Activated naive CD4-positive, alpha-beta T cell treated with anti-CD3 and anti-CD28 coated beads, Interleukin-2, amount 50 U/mL, for 24 hours (primary cell): ENCODE measurements around the gene NPIPB2.

ENCODE experiments used
- H3K27ac Mint-ChIP-seq: one replicate; pipeline ENCODE4 v1.8.0; 2021; ENCODE audit warnings: mild to moderate bottlenecking, mixed read lengths
- H3K27me3 Mint-ChIP-seq: one replicate; pipeline ENCODE4 v1.8.0; 2021; ENCODE audit warnings: mixed read lengths
- H3K36me3 Mint-ChIP-seq: one replicate; pipeline ENCODE4 v1.8.0; 2021; ENCODE audit warnings: mixed read lengths
- H3K4me1 Mint-ChIP-seq: one replicate; pipeline ENCODE4 v1.8.0; 2021; ENCODE audit warnings: mixed read lengths
- H3K4me3 Mint-ChIP-seq: one replicate; pipeline ENCODE4 v1.8.0; 2021; ENCODE audit warnings: mild to moderate bottlenecking, mixed read lengths
- H3K9me3 Mint-ChIP-seq: one replicate; pipeline ENCODE4 v1.8.0; 2021; ENCODE audit warnings: mixed read lengths

NPIPB2 gene

DNA sequence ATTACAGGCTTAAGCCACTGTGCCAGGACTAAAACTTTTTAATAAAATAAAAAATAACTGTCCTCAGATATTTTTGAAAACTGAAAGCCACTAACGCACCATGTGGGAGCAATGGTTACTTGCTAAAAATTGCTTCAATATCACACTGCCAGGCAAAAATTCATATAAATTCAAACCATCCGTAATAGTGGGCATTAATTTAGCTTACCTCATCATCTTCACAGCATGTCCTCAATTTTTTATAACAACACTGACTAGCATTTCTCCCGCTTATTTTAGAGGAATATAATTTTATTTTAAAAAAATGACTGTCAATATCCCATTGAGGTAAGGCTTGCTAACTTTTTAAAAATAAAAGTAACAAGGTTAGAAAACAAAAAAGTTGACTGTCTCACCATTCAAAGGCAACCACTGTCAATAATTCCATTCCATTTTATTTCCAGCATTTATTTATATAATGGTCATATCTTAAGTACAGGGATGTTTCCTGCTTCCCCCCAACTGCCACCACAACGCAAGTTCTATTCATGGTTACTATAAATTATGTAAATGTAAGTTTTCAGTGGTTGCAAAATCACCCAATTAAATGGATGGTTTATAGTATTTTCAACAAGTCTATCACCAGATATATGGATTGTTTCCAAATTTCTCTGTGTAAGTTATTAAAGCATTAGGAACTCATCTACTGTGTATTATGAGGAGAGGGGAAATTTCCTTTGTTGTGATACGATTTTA lies 51.4 kb downstream of the NPIPB2 start:
- Mint-ChIP-seq H3K9me3 (no peaks in the 10 kb centered on the region), H3K36me3 (peaks cover 14% of the 10 kb centered on the region), H3K27ac (no peak overlapping the region), H3K4me1 (peaks cover 5% of the 10 kb centered on the region), H3K27me3 (no peaks in the 10 kb centered on the region), H3K4me3 (no peak overlapping the region)

- Mint-ChIP-seq H3K36me3 (peaks cover 14% of the 10 kb centered on the region), H3K9me3 (no peaks in the 10 kb centered on the region), H3K27me3 (no peaks in the 10 kb centered on the region), H3K27ac (no peak overlapping the region), H3K4me1 (no peaks in the 10 kb centered on the region), H3K4me3 (no peak overlapping the region)
Measured at GRCh38 chr16:11886881-11887280, 55.0 kb downstream of the NPIPB2 start.

- Mint-ChIP-seq H3K36me3 (peaks cover 16% of the 10 kb centered on the region), H3K27me3 (no peaks in the 10 kb centered on the region), H3K4me1 (peaks cover 3% of the 10 kb centered on the region), H3K9me3 (no peaks in the 10 kb centered on the region), H3K27ac (no peak overlapping the region), H3K4me3 (no peak overlapping the region)
Measured at GRCh38 chr16:11884035-11884434, 57.8 kb downstream of the NPIPB2 start.

DNA sequence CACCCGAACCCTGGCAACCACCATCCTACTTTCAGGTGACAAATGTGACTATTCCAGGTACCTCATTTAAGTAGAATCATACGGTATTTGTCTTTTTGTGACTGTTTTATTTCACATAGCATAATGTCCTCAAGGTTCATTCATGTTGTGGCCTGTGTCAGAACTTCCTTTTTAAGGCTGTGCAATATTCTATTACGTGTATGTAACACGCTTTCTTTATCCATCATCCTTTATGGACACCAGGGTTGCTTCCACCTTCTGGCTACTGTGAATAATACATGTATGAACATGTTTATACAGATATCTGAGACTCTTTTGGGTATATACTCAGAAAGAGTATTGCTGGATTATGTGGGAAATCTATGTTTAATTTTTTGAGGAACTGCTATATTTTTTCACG lies 61.8 kb downstream of the NPIPB2 start:
- Mint-ChIP-seq H3K4me1 (peaks cover 3% of the 10 kb centered on the region), H3K36me3 (peaks cover 10% of the 10 kb centered on the region), H3K27me3 (no peaks in the 10 kb centered on the region), H3K27ac (no peak overlapping the region), H3K9me3 (no peaks in the 10 kb centered on the region), H3K4me3 (no peak overlapping the region)

GRCh38 chr16:11877374-11877773 lies 64.5 kb downstream of the NPIPB2 start:
- Mint-ChIP-seq H3K27me3 (no peaks in the 10 kb centered on the region), H3K9me3 (no peaks in the 10 kb centered on the region), H3K4me1 (peaks cover 3% of the 10 kb centered on the region), H3K4me3 (no peak overlapping the region), H3K27ac (no peak overlapping the region), H3K36me3 (peaks cover 13% of the 10 kb centered on the region)
